ENCODE measurements around the gene MTMR12.

MTMR12 gene

GRCh38 chr5:32187675-32188074 lies 125.1 kb downstream of the MTMR12 start:
- DNase-seq (ENCODE audit: low spot score in 2 of 2), result no peak
- H3K36me3 ChIP-seq (replicated peaks), result no peaks in the 10 kb centered on the region
- peaks cover 4% of the 10 kb centered on the region; the same call in 1 of the 2 replicates for H3K9me3 ChIP-seq
- H3K4me3 ChIP-seq, result no peak overlapping the region
- peaks cover 13% of the 10 kb centered on the region for H3K4me1 ChIP-seq
- no peaks in the 10 kb centered on the region for H3K27me3 ChIP-seq (ENCODE audit: low read depth)
- in situ Hi-C loops (cut with MboI; ENCODE audit: low sequenced_read_pairs), result no loop called here

- Histone ChIP-seq H3K9me3 (peaks cover under 1% of the 10 kb centered on the region), H3K4me1 (no peaks in the 10 kb centered on the region; the same call in none of the 2 replicates), H3K27me3 (ENCODE audit: low read depth) (no peaks in the 10 kb centered on the region), H3K36me3 (replicated peaks) (no peaks in the 10 kb centered on the region), H3K4me3 (no peak overlapping the region)
- in situ Hi-C loops (cut with MboI; ENCODE audit: low sequenced_read_pairs), result no loop called here
- no peak for DNase-seq (ENCODE audit: low spot score in 2 of 2)
These were observed 130.2 kb downstream of the MTMR12 start for GRCh38 chr5:32182463-32183063.

All from HAP-1 (cell line).